Neural crest cell (in vitro differentiated cells): ENCODE data around the gene TRIO. TPM values are rescaled to one million over a fixed set of nuclear protein-coding genes. Genes with fewer than 3 reads are reported as not detected.
"Not testable (repeated sequence)": the region's sequence is repeated elsewhere in the genome, so short reads cannot be mapped to it uniquely, and the experiment has no call there.

ENCODE experiments used
- DNase-seq: peaks from one replicate; pipeline ENCODE4 v3.0.0; 2021; ENCODE audit warnings: low read depth, mixed read lengths, low spot score
- H3K27ac Mint-ChIP-seq: one replicate; pipeline ENCODE4 v1.8.0; 2021; ENCODE audit warnings: mild to moderate bottlenecking, mixed read lengths; ENCODE audit not compliant: unreplicated experiment
- H3K27me3 Mint-ChIP-seq: 2 replicates; pipeline ENCODE4 v1.8.0; 2021; ENCODE audit warnings: low read depth, mild to moderate bottlenecking, mixed read lengths
- H3K36me3 Mint-ChIP-seq: 2 replicates; pipeline ENCODE4 v1.8.0; 2021; ENCODE audit warnings: low read depth, mild to moderate bottlenecking, mixed read lengths
- H3K4me1 Mint-ChIP-seq: 2 replicates; pipeline ENCODE4 v1.8.0; 2021; ENCODE audit warnings: mixed read lengths
- H3K4me3 Mint-ChIP-seq: one replicate; pipeline ENCODE4 v1.8.0; 2021; ENCODE audit warnings: mild to moderate bottlenecking, mixed read lengths
- H3K9me3 Mint-ChIP-seq: 2 replicates; pipeline ENCODE4 v1.8.0; 2021; ENCODE audit warnings: mixed read lengths
- total RNA-seq: library from RNA; stranded (reverse); gene quantifications from 2 replicates; pipeline ENCODE4 v1.2.1, GENCODE V29; 2021
- TF ChIP-seq, protein P1 (sequence below): fragments of 200-600 bp; sonication (generic); conservative IDR thresholded peaks from 2 replicates; pipeline ENCODE4 v1.5.0; 2021; ENCODE audit warnings: antibody characterized with exemption, mild to moderate bottlenecking

Gene TRIO
- total RNA-seq, 1 donor from 2014 or later, result 134 TPM

DNA sequence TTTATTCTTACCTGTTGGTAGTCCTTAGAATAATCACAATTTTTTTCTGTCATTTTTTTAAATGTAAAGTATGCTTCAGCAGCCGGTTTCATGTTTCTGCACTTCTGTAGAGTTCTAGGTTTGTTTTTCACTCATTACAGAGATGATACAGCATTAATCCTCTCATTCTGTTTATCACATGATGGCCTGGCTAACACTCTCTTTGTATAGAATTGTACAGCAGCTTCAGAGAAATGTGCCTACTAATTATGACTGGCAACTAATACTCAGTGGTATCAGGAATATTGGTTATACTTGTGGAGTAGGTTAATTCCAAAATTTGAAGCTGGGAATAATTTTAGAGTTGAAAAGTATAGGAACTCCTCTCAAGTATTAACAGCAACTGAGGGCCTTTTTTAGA lies 245.6 kb downstream of the TRIO start:
- no peak for DNase-seq
- Mint-ChIP-seq H3K4me3 (no peak overlapping the region), H3K9me3 (no peaks in the 10 kb centered on the region), H3K36me3 (peaks cover 31% of the 10 kb centered on the region), H3K4me1 (peaks cover 36% of the 10 kb centered on the region), H3K27ac (no peak overlapping the region), H3K27me3 (no peaks in the 10 kb centered on the region)
- TF ChIP-seq, protein P1, sequence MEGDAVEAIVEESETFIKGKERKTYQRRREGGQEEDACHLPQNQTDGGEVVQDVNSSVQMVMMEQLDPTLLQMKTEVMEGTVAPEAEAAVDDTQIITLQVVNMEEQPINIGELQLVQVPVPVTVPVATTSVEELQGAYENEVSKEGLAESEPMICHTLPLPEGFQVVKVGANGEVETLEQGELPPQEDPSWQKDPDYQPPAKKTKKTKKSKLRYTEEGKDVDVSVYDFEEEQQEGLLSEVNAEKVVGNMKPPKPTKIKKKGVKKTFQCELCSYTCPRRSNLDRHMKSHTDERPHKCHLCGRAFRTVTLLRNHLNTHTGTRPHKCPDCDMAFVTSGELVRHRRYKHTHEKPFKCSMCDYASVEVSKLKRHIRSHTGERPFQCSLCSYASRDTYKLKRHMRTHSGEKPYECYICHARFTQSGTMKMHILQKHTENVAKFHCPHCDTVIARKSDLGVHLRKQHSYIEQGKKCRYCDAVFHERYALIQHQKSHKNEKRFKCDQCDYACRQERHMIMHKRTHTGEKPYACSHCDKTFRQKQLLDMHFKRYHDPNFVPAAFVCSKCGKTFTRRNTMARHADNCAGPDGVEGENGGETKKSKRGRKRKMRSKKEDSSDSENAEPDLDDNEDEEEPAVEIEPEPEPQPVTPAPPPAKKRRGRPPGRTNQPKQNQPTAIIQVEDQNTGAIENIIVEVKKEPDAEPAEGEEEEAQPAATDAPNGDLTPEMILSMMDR, result no peak

DNA sequence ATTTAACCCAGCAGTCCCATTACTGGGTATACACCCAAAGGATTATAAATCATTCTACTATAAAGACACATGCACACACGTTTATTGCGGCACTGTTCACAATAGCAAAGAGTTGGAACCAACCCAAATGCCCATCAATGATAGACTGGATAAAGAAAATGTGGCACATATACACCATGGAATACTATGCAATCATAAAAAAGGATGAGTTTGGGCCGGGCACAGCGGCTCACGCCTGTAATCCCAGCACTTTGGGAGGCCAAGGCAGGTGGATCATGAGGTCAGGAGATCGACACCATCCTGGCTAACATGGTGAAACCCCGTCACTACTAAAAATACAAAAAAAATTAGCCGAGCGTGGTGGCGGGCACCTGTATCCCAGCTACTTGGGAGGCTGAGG lies 249.4 kb downstream of the TRIO start:
- not testable (repeated sequence) for H3K27me3 Mint-ChIP-seq, H3K4me1 Mint-ChIP-seq, H3K9me3 Mint-ChIP-seq, DNase-seq, H3K4me3 Mint-ChIP-seq, H3K27ac Mint-ChIP-seq
- H3K36me3 Mint-ChIP-seq, result peaks cover 31% of the 10 kb centered on the region

DNA sequence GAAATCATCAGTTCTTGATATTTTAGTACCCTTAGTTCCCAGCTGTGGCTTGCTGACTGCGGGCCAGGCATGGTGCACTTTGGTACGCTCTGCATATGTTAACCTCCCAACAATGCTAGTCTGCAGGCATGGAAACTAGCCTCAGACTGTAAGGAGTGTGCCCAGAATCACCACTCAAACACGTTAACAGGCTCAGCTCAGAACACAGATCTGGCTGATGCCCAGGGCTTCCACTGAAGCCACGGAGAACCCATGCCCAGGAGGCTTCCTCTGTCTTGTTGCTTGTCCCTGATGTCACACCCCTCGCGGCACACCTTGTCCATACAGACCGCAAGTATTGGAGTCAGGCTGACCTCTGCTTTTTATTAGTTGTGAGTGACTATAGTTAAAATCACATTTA lies 251.2 kb downstream of the TRIO start:
- TF ChIP-seq, protein P1, result no peak
- no peak overlapping the region for H3K27ac Mint-ChIP-seq
- no peaks in the 10 kb centered on the region for H3K9me3 Mint-ChIP-seq
- DNase-seq, result no peak
- peaks cover 31% of the 10 kb centered on the region for H3K36me3 Mint-ChIP-seq
- no peaks in the 10 kb centered on the region for H3K27me3 Mint-ChIP-seq
- H3K4me1 Mint-ChIP-seq, result no peaks in the 10 kb centered on the region
- no peak overlapping the region for H3K4me3 Mint-ChIP-seq

DNA sequence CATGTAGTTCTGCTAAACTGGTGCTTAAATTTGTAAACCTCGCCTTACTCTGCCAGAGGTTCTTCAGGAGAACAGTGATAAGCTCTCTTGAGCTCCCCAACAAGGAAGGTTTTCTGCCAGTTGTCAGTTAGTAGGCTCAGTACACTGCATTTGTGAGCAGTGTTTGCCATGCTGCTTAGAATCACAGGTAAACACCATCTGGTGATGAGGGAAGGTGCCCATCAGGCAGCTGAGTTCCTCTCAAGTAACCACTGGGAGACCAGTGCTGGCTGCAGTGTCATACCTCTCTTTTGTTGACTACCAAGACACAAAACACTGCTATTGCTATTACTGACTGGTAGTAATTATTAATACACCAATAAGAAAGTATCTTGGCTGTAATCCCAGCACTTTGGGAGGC lies 252.3 kb downstream of the TRIO start:
- TF ChIP-seq, protein P1, result no peak
- H3K4me1 Mint-ChIP-seq, result peaks cover 9% of the 10 kb centered on the region
- H3K27ac Mint-ChIP-seq, result no peak overlapping the region
- no peak for DNase-seq
- no peaks in the 10 kb centered on the region for H3K27me3 Mint-ChIP-seq
- no peaks in the 10 kb centered on the region for H3K9me3 Mint-ChIP-seq
- no peak overlapping the region for H3K4me3 Mint-ChIP-seq
- peaks cover 27% of the 10 kb centered on the region for H3K36me3 Mint-ChIP-seq

DNA sequence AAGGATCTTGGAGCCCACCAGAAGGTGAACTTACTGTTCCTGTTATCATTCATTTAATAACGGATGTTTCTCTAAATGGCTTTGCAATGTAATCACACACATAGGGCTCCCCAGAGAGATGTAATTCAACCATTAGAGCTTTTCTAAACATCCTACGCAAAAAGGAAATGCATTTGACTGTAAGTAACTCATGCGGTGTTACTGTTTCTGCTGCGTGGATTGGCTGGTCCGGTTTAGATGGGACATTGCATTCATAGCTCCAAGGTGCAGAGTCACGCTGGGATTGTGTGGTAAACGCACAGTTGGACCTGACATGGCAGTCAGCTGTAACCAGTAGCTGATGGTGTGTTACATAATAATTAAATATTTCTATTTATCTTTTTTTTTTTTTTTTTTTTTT lies 252.9 kb downstream of the TRIO start:
- no peaks in the 10 kb centered on the region for H3K27me3 Mint-ChIP-seq
- no peak for DNase-seq
- TF ChIP-seq, protein P1, result no peak

DNA sequence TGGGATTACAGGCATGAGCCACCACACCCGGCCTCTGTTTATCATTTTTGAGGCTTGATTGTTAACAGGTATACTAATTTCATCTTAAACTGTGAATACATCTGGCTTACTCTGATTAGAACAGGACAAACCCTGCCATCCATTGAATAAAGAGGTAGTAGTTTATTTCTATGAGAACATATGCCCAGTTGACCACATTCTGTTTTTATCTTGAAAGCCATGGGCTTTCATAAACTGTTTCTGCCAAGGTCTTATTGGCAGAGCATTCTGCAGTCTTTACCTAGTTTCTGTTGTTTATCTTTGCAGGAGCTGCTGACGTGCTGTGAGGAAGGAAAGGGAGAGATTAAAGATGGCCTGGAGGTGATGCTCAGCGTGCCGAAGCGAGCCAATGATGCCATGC lies 253.6 kb downstream of the TRIO start:
- DNase-seq, result no peak
- Mint-ChIP-seq H3K4me1 (peaks cover 16% of the 10 kb centered on the region), H3K9me3 (no peaks in the 10 kb centered on the region), H3K4me3 (no peak overlapping the region), H3K36me3 (peaks cover 26% of the 10 kb centered on the region), H3K27me3 (no peaks in the 10 kb centered on the region), H3K27ac (no peak overlapping the region)
- TF ChIP-seq, protein P1, result no peak

More for the DNA sequence above, 252.9 kb downstream of the TRIO start:
- peaks cover 24% of the 10 kb centered on the region for H3K36me3 Mint-ChIP-seq
- no peak overlapping the region for H3K27ac Mint-ChIP-seq
- H3K9me3 Mint-ChIP-seq, result no peaks in the 10 kb centered on the region
- no peak overlapping the region for H3K4me3 Mint-ChIP-seq
- H3K4me1 Mint-ChIP-seq, result peaks cover 15% of the 10 kb centered on the region
